ENCODE data around the gene UBA1. TPM values are rescaled to one million over a fixed set of nuclear protein-coding genes. Genes with fewer than 3 reads are reported as not detected.

The UBA1 gene
- total RNA-seq, 1 experiment from 2014 or later, result 275 TPM

DNA sequence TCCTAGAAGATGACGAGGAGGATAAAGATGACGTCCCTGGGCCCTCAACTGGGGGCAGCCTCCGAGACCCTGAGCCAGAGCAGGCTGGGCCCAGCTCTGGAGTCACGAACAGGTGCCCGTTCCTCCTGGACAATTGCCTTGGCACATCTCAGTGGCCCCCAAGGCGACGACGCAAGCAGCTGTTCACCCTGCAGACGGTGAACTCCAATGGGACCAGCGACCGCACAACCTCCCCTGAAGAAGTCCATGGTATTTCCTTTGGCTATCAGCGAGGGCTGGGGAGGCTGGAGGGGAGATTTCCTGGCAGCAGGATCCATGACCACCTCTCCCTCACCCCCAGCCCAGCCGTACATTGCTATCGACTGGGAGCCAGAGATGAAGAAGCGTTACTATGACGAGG, 51.0 kb downstream of the UBA1 start:
- H3K27ac ChIP-seq (ENCODE audit: low read depth, low read length), result no peak overlapping the region
- H3K9me3 ChIP-seq (ENCODE audit: control insufficient read depth in 1 of 2, insufficient read depth in 1 of 2, low read depth in 1 of 2, low read length in 2 of 2), result no peaks in the 10 kb centered on the region
- no peaks in the 10 kb centered on the region for H3K9me2 ChIP-seq (ENCODE audit: insufficient read depth)
- H2AFZ ChIP-seq (ENCODE audit: low read depth, low read length, poor library complexity, severe bottlenecking), result no peak overlapping the region
- no peak overlapping the region for H3K9ac ChIP-seq (ENCODE audit: low read length)
- DNase-seq (ENCODE audit: low read depth, low spot score) (no peak), ATAC-seq (no peak)
- H4K20me1 ChIP-seq (ENCODE audit: insufficient read depth), result no peaks in the 10 kb centered on the region
- no peaks in the 10 kb centered on the region for H3K4me1 ChIP-seq (ENCODE audit: control insufficient read depth in 1 of 2, insufficient read depth in 2 of 2, low read length in 2 of 2)
- ChIA-PET RAD21 (ENCODE audit: low non-redundant PET in 1 of 2, low total read pairs in 2 of 2, uncharacterized antibody in 2 of 2, unreplicated experiment in 2 of 2) (no interaction called here), POLR2A (no interaction called here), CTCF (no interaction called here)
- no peaks in the 10 kb centered on the region for H3K79me2 ChIP-seq (ENCODE audit: insufficient read depth, low read length)
- TF ChIP-seq, protein P1, sequence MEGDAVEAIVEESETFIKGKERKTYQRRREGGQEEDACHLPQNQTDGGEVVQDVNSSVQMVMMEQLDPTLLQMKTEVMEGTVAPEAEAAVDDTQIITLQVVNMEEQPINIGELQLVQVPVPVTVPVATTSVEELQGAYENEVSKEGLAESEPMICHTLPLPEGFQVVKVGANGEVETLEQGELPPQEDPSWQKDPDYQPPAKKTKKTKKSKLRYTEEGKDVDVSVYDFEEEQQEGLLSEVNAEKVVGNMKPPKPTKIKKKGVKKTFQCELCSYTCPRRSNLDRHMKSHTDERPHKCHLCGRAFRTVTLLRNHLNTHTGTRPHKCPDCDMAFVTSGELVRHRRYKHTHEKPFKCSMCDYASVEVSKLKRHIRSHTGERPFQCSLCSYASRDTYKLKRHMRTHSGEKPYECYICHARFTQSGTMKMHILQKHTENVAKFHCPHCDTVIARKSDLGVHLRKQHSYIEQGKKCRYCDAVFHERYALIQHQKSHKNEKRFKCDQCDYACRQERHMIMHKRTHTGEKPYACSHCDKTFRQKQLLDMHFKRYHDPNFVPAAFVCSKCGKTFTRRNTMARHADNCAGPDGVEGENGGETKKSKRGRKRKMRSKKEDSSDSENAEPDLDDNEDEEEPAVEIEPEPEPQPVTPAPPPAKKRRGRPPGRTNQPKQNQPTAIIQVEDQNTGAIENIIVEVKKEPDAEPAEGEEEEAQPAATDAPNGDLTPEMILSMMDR (IDR thresholded peaks at IDR 0.05 in 2 of 3, conservative IDR thresholded peaks at IDR 0.05 in 1 of 3; ENCODE audit: borderline replicate concordance in 1 of 3, insufficient read depth in 1 of 3, low read depth in 2 of 3, low read length in 2 of 3), result no peak
- TF ChIP-seq POLR2A (IDR thresholded peaks at IDR 0.05; ENCODE audit: borderline replicate concordance, extremely low read depth, insufficient read depth, insufficient read length), result no peak
- TF ChIP-seq, protein P2, sequence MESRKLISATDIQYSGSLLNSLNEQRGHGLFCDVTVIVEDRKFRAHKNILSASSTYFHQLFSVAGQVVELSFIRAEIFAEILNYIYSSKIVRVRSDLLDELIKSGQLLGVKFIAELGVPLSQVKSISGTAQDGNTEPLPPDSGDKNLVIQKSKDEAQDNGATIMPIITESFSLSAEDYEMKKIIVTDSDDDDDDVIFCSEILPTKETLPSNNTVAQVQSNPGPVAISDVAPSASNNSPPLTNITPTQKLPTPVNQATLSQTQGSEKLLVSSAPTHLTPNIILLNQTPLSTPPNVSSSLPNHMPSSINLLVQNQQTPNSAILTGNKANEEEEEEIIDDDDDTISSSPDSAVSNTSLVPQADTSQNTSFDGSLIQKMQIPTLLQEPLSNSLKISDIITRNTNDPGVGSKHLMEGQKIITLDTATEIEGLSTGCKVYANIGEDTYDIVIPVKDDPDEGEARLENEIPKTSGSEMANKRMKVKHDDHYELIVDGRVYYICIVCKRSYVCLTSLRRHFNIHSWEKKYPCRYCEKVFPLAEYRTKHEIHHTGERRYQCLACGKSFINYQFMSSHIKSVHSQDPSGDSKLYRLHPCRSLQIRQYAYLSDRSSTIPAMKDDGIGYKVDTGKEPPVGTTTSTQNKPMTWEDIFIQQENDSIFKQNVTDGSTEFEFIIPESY (IDR thresholded peaks at IDR 0.05; ENCODE audit: extremely low read depth, insufficient replicate concordance, low read length), result no peak
- no peak for TF ChIP-seq YY1 (IDR thresholded peaks at IDR 0.05; ENCODE audit: extremely low read depth, insufficient replicate concordance, low read depth, low read length)
- no peak for TF ChIP-seq ELF1 (IDR thresholded peaks at IDR 0.05; ENCODE audit: borderline replicate concordance, low read depth)
- no peak for TF ChIP-seq JUND (IDR thresholded peaks at IDR 0.05)
- no peak for TF ChIP-seq SRF (IDR thresholded peaks at IDR 0.05; ENCODE audit: low read depth)
- no peak for TF ChIP-seq SIN3A (IDR thresholded peaks at IDR 0.05; ENCODE audit: low read depth)
- TF ChIP-seq ZNF274 (IDR thresholded peaks at IDR 0.05; ENCODE audit: low read depth, low read length), result no peak
- no peak for TF ChIP-seq ZFX (IDR thresholded peaks at IDR 0.05)
- TF ChIP-seq, protein P3, sequence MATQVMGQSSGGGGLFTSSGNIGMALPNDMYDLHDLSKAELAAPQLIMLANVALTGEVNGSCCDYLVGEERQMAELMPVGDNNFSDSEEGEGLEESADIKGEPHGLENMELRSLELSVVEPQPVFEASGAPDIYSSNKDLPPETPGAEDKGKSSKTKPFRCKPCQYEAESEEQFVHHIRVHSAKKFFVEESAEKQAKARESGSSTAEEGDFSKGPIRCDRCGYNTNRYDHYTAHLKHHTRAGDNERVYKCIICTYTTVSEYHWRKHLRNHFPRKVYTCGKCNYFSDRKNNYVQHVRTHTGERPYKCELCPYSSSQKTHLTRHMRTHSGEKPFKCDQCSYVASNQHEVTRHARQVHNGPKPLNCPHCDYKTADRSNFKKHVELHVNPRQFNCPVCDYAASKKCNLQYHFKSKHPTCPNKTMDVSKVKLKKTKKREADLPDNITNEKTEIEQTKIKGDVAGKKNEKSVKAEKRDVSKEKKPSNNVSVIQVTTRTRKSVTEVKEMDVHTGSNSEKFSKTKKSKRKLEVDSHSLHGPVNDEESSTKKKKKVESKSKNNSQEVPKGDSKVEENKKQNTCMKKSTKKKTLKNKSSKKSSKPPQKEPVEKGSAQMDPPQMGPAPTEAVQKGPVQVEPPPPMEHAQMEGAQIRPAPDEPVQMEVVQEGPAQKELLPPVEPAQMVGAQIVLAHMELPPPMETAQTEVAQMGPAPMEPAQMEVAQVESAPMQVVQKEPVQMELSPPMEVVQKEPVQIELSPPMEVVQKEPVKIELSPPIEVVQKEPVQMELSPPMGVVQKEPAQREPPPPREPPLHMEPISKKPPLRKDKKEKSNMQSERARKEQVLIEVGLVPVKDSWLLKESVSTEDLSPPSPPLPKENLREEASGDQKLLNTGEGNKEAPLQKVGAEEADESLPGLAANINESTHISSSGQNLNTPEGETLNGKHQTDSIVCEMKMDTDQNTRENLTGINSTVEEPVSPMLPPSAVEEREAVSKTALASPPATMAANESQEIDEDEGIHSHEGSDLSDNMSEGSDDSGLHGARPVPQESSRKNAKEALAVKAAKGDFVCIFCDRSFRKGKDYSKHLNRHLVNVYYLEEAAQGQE (IDR thresholded peaks at IDR 0.05; ENCODE audit: low read depth), result no peak
- no peak for TF ChIP-seq SP1 (IDR thresholded peaks at IDR 0.05; ENCODE audit: low read depth)
- no peak for TF ChIP-seq CEBPB (IDR thresholded peaks at IDR 0.05; ENCODE audit: low read depth)
- BruUV-seq (replicated peaks), result no TSS peak
- intact Hi-C loops (cut with micrococcal nuclease), result no loop called here
- H3K4me2 ChIP-seq (ENCODE audit: low read length), result no peak overlapping the region
- H3K36me3 ChIP-seq (ENCODE audit: control insufficient read depth in 1 of 2, insufficient read depth in 2 of 2, low read length in 2 of 2), result no peaks in the 10 kb centered on the region; a peak in 1 of 4 replicates
- no peaks in the 10 kb centered on the region for H3K27me3 ChIP-seq (ENCODE audit: insufficient read depth, low read length)
- H3K4me3 ChIP-seq (replicated peaks in 1 of 2; ENCODE audit: low read depth in 1 of 2, low read length in 2 of 2), result no peak overlapping the region
